Vagina (tissue), 2 donors: Measurements from ENCODE around the gene OMP.

Experiments used
- POLR2AphosphoS5 ChIP-seq, 2 donors: sonication (generic); formaldehyde crosslinking; IDR thresholded peaks; one replicate each; pipeline ENCODE4 v1.9.0; 2017; ENCODE audit warnings: antibody characterized with exemption in 2 of 2, mild to moderate bottlenecking in 2 of 2, low read depth in 1 of 2; ENCODE audit not compliant: insufficient read depth in 1 of 2
- TF ChIP-seq, protein P1 (sequence below), 3 experiments: fragments of 450-650 bp in 2 of 3; fragments of 200-600 bp in 1 of 3; sonication (generic) in 1 of 3; IDR thresholded peaks; one replicate each; pipeline ENCODE4 v1.5.1; 2017 to 2019; ENCODE audit warnings: antibody characterized with exemption in 3 of 3, mild to moderate bottlenecking in 2 of 3, moderate library complexity in 2 of 3

DNA sequence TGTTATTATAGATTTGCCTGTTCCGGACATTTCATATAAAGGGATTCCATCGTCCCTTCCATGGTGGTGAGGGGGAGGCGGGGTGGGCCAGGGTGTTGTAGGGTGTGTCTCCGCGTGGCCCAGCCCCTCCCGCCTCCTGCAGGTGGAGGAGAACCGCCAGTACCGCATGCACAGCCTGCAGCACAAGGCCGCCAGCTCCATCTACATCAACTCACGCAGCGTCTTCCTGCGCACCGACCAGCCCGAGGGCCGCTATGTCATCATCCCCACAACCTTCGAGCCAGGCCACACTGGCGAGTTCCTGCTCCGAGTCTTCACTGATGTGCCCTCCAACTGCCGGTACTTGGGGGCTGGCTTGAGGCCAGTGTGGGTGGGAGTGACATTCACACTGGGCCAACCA is 17.9 kb downstream of the OMP start:
- TF ChIP-seq POLR2AphosphoS5 (IDR thresholded peaks at IDR 0.05; ENCODE audit: insufficient read depth in 1 of 2, low read depth in 1 of 2), result no peak
- TF ChIP-seq, protein P1, sequence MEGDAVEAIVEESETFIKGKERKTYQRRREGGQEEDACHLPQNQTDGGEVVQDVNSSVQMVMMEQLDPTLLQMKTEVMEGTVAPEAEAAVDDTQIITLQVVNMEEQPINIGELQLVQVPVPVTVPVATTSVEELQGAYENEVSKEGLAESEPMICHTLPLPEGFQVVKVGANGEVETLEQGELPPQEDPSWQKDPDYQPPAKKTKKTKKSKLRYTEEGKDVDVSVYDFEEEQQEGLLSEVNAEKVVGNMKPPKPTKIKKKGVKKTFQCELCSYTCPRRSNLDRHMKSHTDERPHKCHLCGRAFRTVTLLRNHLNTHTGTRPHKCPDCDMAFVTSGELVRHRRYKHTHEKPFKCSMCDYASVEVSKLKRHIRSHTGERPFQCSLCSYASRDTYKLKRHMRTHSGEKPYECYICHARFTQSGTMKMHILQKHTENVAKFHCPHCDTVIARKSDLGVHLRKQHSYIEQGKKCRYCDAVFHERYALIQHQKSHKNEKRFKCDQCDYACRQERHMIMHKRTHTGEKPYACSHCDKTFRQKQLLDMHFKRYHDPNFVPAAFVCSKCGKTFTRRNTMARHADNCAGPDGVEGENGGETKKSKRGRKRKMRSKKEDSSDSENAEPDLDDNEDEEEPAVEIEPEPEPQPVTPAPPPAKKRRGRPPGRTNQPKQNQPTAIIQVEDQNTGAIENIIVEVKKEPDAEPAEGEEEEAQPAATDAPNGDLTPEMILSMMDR (IDR thresholded peaks at IDR 0.05), result no peak
